Muscle layer of colon (tissue), 2 donors: ENCODE results near the gene ODF2L.
"Not testable (repeated sequence)": the region's sequence is repeated elsewhere in the genome, so short reads cannot be mapped to it uniquely, and the experiment has no call there.

Source experiments
- H3K27ac ChIP-seq: one replicate; pipeline ENCODE4 v1.7.0; 2013; ENCODE audit warnings: low read depth, mild to moderate bottlenecking, low read length, moderate library complexity
- H3K27me3 ChIP-seq, 2 donors: one replicate each; pipeline ENCODE4 v1.7.0; 2013; ENCODE audit warnings: low read length in 2 of 2, mild to moderate bottlenecking in 2 of 2; ENCODE audit not compliant: insufficient read depth in 2 of 2, control insufficient read depth in 1 of 2
- H3K36me3 ChIP-seq: one replicate; pipeline ENCODE4 v1.7.0; 2013; ENCODE audit warnings: mild to moderate bottlenecking, low read length; ENCODE audit not compliant: insufficient read depth
- H3K4me1 ChIP-seq: one replicate; pipeline ENCODE4 v1.7.0; 2013; ENCODE audit warnings: mild to moderate bottlenecking, low read length; ENCODE audit not compliant: insufficient read depth
- H3K4me3 ChIP-seq, 2 donors: one replicate each; pipeline ENCODE4 v1.7.0; 2013; ENCODE audit warnings: low read length in 2 of 2, low read depth in 1 of 2, mild to moderate bottlenecking in 1 of 2, moderate library complexity in 1 of 2
- H3K9ac ChIP-seq: one replicate; pipeline ENCODE4 v1.7.0; 2013; ENCODE audit warnings: low read length
- H3K9me3 ChIP-seq: one replicate; pipeline ENCODE4 v1.7.0; 2013; ENCODE audit warnings: mild to moderate bottlenecking, low read length
- donor health status: abdominal sarcoma.
- donor health status: Adenocarcinoma of cecum.

ODF2L gene

GRCh38 chr1:86381223-86381622 lies 14.9 kb downstream of the ODF2L start:
- Histone ChIP-seq H3K36me3 (no peaks in the 10 kb centered on the region), H3K9me3 (no peaks in the 10 kb centered on the region), H3K27ac (no peak overlapping the region), H3K4me3 (no peak overlapping the region), H3K4me1 (no peaks in the 10 kb centered on the region), H3K27me3 (no peaks in the 10 kb centered on the region), H3K9ac (no peak overlapping the region)

- Histone ChIP-seq H3K36me3 (no peaks in the 10 kb centered on the region), H3K4me1 (no peaks in the 10 kb centered on the region), H3K4me3 (no peak overlapping the region), H3K27ac (no peak overlapping the region), H3K9me3 (no peaks in the 10 kb centered on the region), H3K9ac (no peak overlapping the region), H3K27me3 (no peaks in the 10 kb centered on the region)
Measured at GRCh38 chr1:86380257-86380861, 15.8 kb downstream of the ODF2L start.

GRCh38 chr1:86378813-86379212 lies 17.3 kb downstream of the ODF2L start:
- Histone ChIP-seq H3K27me3 (no peaks in the 10 kb centered on the region), H3K4me3 (no peak overlapping the region), H3K9ac (no peak overlapping the region), H3K4me1 (no peaks in the 10 kb centered on the region), H3K9me3 (no peaks in the 10 kb centered on the region), H3K27ac (no peak overlapping the region), H3K36me3 (no peaks in the 10 kb centered on the region)

GRCh38 chr1:86377341-86377740 lies 18.8 kb downstream of the ODF2L start:
- no peak overlapping the region for H3K4me3 ChIP-seq
- H3K36me3 ChIP-seq, result no peaks in the 10 kb centered on the region
- no peak overlapping the region for H3K9ac ChIP-seq
- H3K4me1 ChIP-seq, result no peaks in the 10 kb centered on the region
- no peaks in the 10 kb centered on the region for H3K9me3 ChIP-seq
- H3K27me3 ChIP-seq, result no peaks in the 10 kb centered on the region
- H3K27ac ChIP-seq, result no peak overlapping the region

- Histone ChIP-seq H3K4me3 (no peak overlapping the region), H3K27ac (no peak overlapping the region), H3K4me1 (no peaks in the 10 kb centered on the region), H3K9me3 (no peaks in the 10 kb centered on the region), H3K36me3 (no peaks in the 10 kb centered on the region), H3K9ac (no peak overlapping the region), H3K27me3 (no peaks in the 10 kb centered on the region)
Measured at GRCh38 chr1:86375688-86376087, 20.4 kb downstream of the ODF2L start.

- H3K27me3 ChIP-seq, result no peaks in the 10 kb centered on the region
- H3K4me1 ChIP-seq, result no peaks in the 10 kb centered on the region
- no peaks in the 10 kb centered on the region for H3K9me3 ChIP-seq
- no peaks in the 10 kb centered on the region for H3K36me3 ChIP-seq
- H3K9ac ChIP-seq, result no peak overlapping the region
- H3K4me3 ChIP-seq, result no peak overlapping the region
- H3K27ac ChIP-seq, result no peak overlapping the region
Measured at GRCh38 chr1:86370601-86371022, 25.5 kb downstream of the ODF2L start.

- H3K4me1 ChIP-seq, result no peaks in the 10 kb centered on the region
Measured at GRCh38 chr1:86365896-86366295, 30.2 kb downstream of the ODF2L start.

GRCh38 chr1:86362807-86363206 lies 33.3 kb downstream of the ODF2L start:
- no peaks in the 10 kb centered on the region for H3K36me3 ChIP-seq
- H3K4me3 ChIP-seq, result no peak overlapping the region
- H3K4me1 ChIP-seq, result no peaks in the 10 kb centered on the region
- no peaks in the 10 kb centered on the region for H3K27me3 ChIP-seq
- no peak overlapping the region for H3K27ac ChIP-seq
- H3K9me3 ChIP-seq, result no peaks in the 10 kb centered on the region
- no peak overlapping the region for H3K9ac ChIP-seq

More at GRCh38 chr1:86365896-86366295, 30.2 kb downstream of the ODF2L start:
- Histone ChIP-seq H3K27me3 (no peaks in the 10 kb centered on the region), H3K27ac (no peak overlapping the region), H3K9me3 (no peaks in the 10 kb centered on the region), H3K4me3 (no peak overlapping the region), H3K36me3 (no peaks in the 10 kb centered on the region), H3K9ac (no peak overlapping the region)

- Histone ChIP-seq H3K9ac (no peak overlapping the region), H3K4me1 (no peaks in the 10 kb centered on the region), H3K36me3 (peaks cover 9% of the 10 kb centered on the region), H3K4me3 (no peak overlapping the region), H3K27me3 (no peaks in the 10 kb centered on the region), H3K9me3 (no peaks in the 10 kb centered on the region), H3K27ac (no peak overlapping the region)
Measured at GRCh38 chr1:86357796-86358195, 38.3 kb downstream of the ODF2L start.

- Histone ChIP-seq H3K9ac (no peak overlapping the region), H3K9me3 (no peaks in the 10 kb centered on the region), H3K36me3 (peaks cover 9% of the 10 kb centered on the region), H3K27me3 (no peaks in the 10 kb centered on the region), H3K27ac (no peak overlapping the region), H3K4me3 (no peak overlapping the region), H3K4me1 (no peaks in the 10 kb centered on the region)
Measured at GRCh38 chr1:86356247-86356646, 39.9 kb downstream of the ODF2L start.

- H3K4me3 ChIP-seq, result no peak overlapping the region
- H3K27me3 ChIP-seq, result no peaks in the 10 kb centered on the region
- H3K27ac ChIP-seq, result no peak overlapping the region
- H3K9ac ChIP-seq, result no peak overlapping the region
- H3K36me3 ChIP-seq, result peaks cover 9% of the 10 kb centered on the region
- no peaks in the 10 kb centered on the region for H3K9me3 ChIP-seq
- no peaks in the 10 kb centered on the region for H3K4me1 ChIP-seq
Measured at GRCh38 chr1:86352086-86352485, 44.0 kb downstream of the ODF2L start.

- H3K27ac ChIP-seq, H3K9ac ChIP-seq, H3K4me1 ChIP-seq, H3K4me3 ChIP-seq, H3K36me3 ChIP-seq, H3K9me3 ChIP-seq, H3K27me3 ChIP-seq: not testable (repeated sequence)
Measured at GRCh38 chr1:86350230-86350629, 45.9 kb downstream of the ODF2L start.
